SHP77 (cell line): ENCODE data around the gene SRPX2.
"Not testable (repeated sequence)": the region's sequence is repeated elsewhere in the genome, so short reads cannot be mapped to it uniquely, and the experiment has no call there.

Experiments used
- DNase-seq, 2 experiments: peaks; one replicate each; lab custom pipeline; 2025; lab: John Stamatoyannopoulos, UW

Gene SRPX2

GRCh38 chrX:100700809-100701208, 56.8 kb downstream of the SRPX2 start:
- DNase-seq: no peak

GRCh38 chrX:100704581-100705203, 60.7 kb downstream of the SRPX2 start:
- DNase-seq: no peak

GRCh38 chrX:100710816-100711215, 66.8 kb downstream of the SRPX2 start:
- no peak for DNase-seq

- no peak for DNase-seq
Measured at GRCh38 chrX:100717363-100717762, 73.4 kb downstream of the SRPX2 start.

GRCh38 chrX:100719139-100719538, 75.1 kb downstream of the SRPX2 start:
- no peak for DNase-seq

- no peak for DNase-seq
Measured at GRCh38 chrX:100720301-100720700, 76.3 kb downstream of the SRPX2 start.

GRCh38 chrX:100721328-100721727, 77.3 kb downstream of the SRPX2 start:
- DNase-seq: no peak

- DNase-seq: not testable (repeated sequence)
Measured at GRCh38 chrX:100724006-100724405, 80.0 kb downstream of the SRPX2 start.
